Skeletal muscle satellite cell (primary cell): ENCODE results near the gene LHB.

Experiments used
- H3K27me3 ChIP-seq: 2 replicates; pipeline ENCODE4 v1.7.0; 2013; ENCODE audit warnings: low read length; ENCODE audit not compliant: control insufficient read depth, insufficient read depth
- H3K36me3 ChIP-seq: 2 replicates; pipeline ENCODE4 v1.7.0; 2013; ENCODE audit warnings: mild to moderate bottlenecking, control low read depth, low read length; ENCODE audit not compliant: insufficient read depth
- H3K4me1 ChIP-seq: 2 replicates; pipeline ENCODE4 v1.7.0; 2013; ENCODE audit warnings: low read length; ENCODE audit not compliant: control insufficient read depth, insufficient read depth
- H3K4me2 ChIP-seq: 2 replicates; pipeline ENCODE4 v1.7.0; 2013; ENCODE audit warnings: mild to moderate bottlenecking, low read length
- H3K4me3 ChIP-seq: 2 replicates; pipeline ENCODE4 v1.7.0; 2013; ENCODE audit warnings: low read length
- H3K9ac ChIP-seq: 2 replicates; pipeline ENCODE4 v1.7.0; 2013; ENCODE audit warnings: mild to moderate bottlenecking, low read depth, low read length, moderate library complexity
- H3K9me3 ChIP-seq: replicated peaks from 2 replicates; pipeline ENCODE4 v1.7.0; 2013; ENCODE audit warnings: mild to moderate bottlenecking, control low read depth, low read length

Gene LHB

DNA sequence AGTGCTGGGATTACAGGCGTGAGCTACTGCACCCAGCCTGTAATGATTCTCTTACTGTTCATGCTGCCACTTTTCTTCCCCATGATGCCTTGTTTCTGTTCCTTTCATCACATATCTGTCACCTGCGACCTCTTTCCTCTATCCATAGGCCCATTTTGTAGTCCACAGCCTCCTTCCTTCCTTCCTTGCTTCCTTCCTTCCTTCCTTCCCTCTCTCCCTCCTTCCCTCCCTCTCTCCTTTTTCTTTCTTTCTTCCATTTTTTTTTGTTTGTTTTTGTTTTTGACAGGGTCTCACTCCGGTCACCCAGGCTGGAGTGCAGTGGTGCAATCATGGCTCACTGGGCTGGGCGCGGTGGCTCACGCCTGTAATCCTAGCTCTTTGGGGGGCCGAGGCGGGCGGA, 28.0 kb downstream of the LHB start:
- peaks cover 44% of the 10 kb centered on the region for H3K36me3 ChIP-seq
- no peaks in the 10 kb centered on the region for H3K27me3 ChIP-seq
- H3K4me3 ChIP-seq: no peak overlapping the region
- peaks cover 27% of the 10 kb centered on the region for H3K4me1 ChIP-seq
- H3K9me3 ChIP-seq: no peaks in the 10 kb centered on the region
- no peak overlapping the region for H3K9ac ChIP-seq
- no peak overlapping the region for H3K4me2 ChIP-seq

DNA sequence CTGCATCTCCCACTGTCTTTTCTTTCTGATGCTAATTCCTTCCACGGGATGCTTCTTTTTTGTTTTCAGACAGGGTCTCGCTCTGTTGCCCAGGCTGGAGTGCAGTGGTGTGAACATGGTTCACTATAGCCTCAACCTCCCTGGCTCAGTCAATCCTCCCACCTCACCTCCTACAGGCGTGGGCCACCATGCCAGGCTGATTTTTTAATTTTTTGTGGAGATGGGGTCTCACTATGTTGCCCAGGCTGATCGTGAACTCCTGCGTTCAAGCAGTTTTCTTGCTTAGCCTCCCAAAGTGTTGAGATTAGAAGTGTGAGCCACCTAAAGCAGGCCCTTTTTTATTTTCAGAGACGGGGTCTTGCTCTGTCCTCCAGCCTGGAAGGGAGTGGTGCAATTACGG, 28.6 kb downstream of the LHB start:
- no peaks in the 10 kb centered on the region for H3K27me3 ChIP-seq
- H3K4me2 ChIP-seq: no peak overlapping the region
- no peak overlapping the region for H3K4me3 ChIP-seq
- no peak overlapping the region for H3K9ac ChIP-seq
- H3K36me3 ChIP-seq: peaks cover 50% of the 10 kb centered on the region
- H3K9me3 ChIP-seq: no peaks in the 10 kb centered on the region
- peaks cover 27% of the 10 kb centered on the region for H3K4me1 ChIP-seq

DNA sequence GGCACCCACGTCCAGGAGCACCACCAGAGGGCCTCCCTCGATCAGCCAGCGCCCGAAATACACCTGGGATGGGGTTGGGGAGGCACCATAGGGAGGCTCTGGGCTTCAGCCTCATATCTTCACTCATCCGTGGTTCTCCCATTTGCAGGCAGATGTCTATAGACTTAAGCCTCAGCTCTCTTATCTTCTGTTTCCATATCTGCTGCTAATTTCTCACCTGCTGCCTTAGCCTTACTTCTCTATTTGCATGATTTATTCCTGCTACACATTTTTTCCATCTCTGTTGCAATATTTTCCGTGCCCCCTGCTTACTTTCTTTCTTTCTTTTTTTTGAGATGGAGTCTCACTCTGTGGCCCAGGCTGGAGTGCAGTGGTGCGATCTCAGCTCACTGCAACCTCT, 29.6 kb downstream of the LHB start:
- H3K9ac ChIP-seq: no peak overlapping the region
- peaks cover 59% of the 10 kb centered on the region for H3K36me3 ChIP-seq
- H3K4me2 ChIP-seq: no peak overlapping the region
- no peaks in the 10 kb centered on the region for H3K27me3 ChIP-seq
- peaks cover 27% of the 10 kb centered on the region for H3K4me1 ChIP-seq
- H3K4me3 ChIP-seq: no peak overlapping the region
- H3K9me3 ChIP-seq: no peaks in the 10 kb centered on the region

DNA sequence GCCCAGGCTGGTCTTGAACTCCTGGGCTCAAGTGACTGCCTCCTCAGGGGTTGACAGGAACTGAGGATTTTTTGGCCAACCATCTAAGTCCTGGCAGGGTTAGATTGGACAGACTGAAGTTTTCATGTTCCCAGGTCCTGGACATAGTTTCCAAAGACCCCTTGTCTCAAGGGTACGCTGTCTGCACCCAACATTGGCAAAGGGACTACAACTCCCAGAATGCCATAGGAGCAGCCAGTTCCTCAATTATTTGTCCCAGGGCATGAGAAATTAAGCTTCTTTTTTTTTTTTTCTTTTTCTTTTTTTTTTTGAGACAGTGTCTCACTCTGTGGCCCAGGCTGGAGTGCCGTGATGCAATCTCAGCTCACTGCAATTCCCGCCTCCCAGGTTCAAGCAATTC, 30.7 kb downstream of the LHB start:
- Histone ChIP-seq H3K36me3 (peaks cover 69% of the 10 kb centered on the region), H3K9me3 (no peaks in the 10 kb centered on the region), H3K4me3 (no peak overlapping the region), H3K4me1 (peaks cover 18% of the 10 kb centered on the region), H3K4me2 (no peak overlapping the region), H3K9ac (no peak overlapping the region), H3K27me3 (no peaks in the 10 kb centered on the region)

DNA sequence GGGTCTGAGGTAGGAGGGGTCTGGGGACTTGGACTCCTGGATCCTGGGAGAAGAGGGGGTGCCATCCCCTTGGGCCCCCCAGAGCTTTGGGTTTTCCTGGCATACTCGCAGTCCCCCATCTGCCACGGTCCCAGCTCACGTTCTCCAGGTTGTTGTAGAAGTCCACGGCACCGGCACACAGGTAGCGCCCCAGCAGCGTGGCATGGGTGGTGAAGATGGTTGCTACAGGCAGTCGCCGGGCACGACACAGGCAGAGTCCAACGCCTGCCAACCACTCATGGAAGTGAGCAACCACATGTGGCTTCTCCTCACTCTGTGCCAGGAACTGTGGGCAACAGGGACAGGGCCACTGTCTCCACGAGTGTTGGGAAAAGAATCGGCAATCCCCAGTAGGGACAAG, 31.2 kb downstream of the LHB start:
- H3K4me2 ChIP-seq: no peak overlapping the region
- no peak overlapping the region for H3K4me3 ChIP-seq
- no peak overlapping the region for H3K9ac ChIP-seq
- no peaks in the 10 kb centered on the region for H3K9me3 ChIP-seq
- peaks cover 13% of the 10 kb centered on the region for H3K4me1 ChIP-seq
- peaks cover 70% of the 10 kb centered on the region for H3K36me3 ChIP-seq
- H3K27me3 ChIP-seq: no peaks in the 10 kb centered on the region

DNA sequence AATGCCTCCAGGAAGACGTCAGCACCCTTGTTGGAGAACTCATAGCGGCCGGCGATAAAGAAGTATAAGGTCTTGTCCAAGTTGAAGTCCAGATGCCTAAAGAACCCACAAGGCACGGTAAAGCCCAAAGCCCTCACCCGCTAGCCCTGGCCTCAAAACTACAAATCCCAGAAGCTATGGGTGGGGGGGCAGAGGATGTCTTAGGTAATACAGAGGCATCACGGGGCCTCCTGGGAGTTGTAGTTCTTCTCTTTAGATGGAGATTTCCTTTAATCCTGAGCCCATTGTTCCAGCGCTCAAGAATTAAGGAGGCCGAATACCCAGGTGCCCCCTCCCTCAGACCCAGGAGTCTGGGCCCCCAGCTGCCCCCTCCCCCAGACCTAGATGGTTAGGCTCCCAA, 34.6 kb downstream of the LHB start:
- no peaks in the 10 kb centered on the region for H3K9me3 ChIP-seq
- H3K4me2 ChIP-seq: no peak overlapping the region
- no peaks in the 10 kb centered on the region for H3K27me3 ChIP-seq
- peaks cover 9% of the 10 kb centered on the region for H3K4me1 ChIP-seq
- H3K9ac ChIP-seq: no peak overlapping the region
- H3K36me3 ChIP-seq: peaks cover 67% of the 10 kb centered on the region
- no peak overlapping the region for H3K4me3 ChIP-seq

DNA sequence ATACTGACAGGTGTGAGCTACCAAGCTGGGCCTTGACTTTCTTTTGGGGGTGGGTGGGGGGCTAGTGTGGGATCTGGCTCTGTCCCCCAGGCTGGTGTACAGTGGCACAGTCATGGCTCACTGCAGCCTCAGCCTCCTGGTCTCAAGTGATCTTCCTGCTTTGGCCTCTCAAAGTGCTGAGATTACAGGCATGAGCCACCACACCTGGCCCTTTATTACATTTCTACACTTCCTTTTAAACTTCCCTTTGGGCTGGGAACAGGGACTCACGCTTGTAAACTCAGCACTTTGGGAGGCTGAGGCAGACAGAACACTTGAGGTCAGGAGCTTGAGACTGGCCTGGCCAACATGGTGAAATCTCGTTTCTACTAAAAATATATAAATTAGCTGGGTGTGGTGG, 39.8 kb downstream of the LHB start:
- no peak overlapping the region for H3K4me3 ChIP-seq
- no peak overlapping the region for H3K4me2 ChIP-seq
- H3K4me1 ChIP-seq: peaks cover 9% of the 10 kb centered on the region
- no peak overlapping the region for H3K9ac ChIP-seq
- H3K36me3 ChIP-seq: peaks cover 53% of the 10 kb centered on the region
- no peaks in the 10 kb centered on the region for H3K9me3 ChIP-seq
- no peaks in the 10 kb centered on the region for H3K27me3 ChIP-seq

DNA sequence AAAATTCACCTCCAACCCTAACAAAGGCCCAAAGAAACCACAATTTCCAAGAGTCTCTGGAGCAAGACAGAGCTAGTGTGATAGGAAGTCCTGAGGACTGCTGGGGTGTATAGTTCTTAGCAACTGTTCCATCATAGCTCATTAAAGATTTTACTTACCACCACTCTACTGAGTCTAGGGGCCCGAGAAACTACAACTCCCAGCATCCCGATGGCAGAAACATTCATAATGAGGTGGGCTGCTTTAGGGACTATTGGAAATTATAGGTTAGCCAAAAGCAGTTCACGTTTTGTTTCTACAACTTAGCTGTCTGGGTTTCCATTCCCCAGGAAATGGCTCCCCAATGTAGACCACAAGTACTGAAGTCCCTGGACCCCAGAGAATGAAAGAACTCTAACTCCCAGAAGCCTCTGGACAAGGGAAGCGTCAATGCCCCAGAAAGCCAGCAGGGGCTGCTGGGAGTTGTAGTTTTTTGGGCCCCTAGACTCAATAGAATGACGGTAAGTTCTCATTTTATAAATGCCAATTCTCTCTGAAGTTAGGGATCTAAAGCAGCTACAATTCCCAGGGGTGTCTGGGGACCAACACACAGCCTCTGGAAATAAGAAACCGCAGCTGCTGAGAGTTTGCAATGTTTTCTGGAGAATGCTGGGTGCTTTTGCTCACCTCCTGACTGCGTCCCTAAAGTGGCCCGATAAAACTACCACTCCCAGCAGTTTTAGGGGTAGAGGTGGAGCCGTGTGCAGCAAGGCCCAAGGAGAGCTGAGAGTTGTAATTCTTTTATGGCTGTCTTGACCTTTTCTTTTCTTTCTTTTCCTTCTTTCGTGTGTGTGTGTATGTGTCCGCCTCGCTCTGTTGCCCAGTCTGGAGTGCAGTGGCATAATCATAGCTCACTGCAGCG, 40.7 kb downstream of the LHB start:
- no peak overlapping the region for H3K4me3 ChIP-seq
- H3K9ac ChIP-seq: no peak overlapping the region
- H3K36me3 ChIP-seq: peaks cover 46% of the 10 kb centered on the region

DNA sequence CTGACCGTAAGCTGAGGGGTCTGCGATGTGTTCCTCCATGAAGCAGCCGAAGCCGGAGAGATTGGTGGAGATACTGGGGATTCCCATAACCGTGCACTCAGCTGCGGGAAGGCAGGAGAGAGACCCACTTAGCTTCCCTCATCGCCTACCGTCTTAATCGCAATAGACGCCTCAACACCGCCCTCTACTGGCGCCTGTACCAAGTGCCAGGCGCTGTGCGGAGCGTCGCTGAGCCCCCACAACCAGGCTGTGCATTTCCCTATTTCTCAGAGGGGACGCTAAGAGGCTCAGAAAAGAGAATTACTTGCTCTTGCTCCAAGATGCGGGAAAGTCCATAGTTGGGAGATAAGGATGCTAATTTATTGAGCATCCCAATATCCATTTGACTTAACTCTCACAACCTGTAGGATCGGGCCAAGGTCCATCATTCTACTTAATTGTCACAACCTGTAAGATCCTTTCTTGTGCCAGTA, 45.9 kb downstream of the LHB start:
- H3K36me3 ChIP-seq: peaks cover 59% of the 10 kb centered on the region
- H3K9ac ChIP-seq: no peak overlapping the region

More for the DNA sequence above, 40.7 kb downstream of the LHB start:
- Histone ChIP-seq H3K9me3 (no peaks in the 10 kb centered on the region), H3K27me3 (no peaks in the 10 kb centered on the region), H3K4me2 (no peak overlapping the region), H3K4me1 (peaks cover 9% of the 10 kb centered on the region)

DNA sequence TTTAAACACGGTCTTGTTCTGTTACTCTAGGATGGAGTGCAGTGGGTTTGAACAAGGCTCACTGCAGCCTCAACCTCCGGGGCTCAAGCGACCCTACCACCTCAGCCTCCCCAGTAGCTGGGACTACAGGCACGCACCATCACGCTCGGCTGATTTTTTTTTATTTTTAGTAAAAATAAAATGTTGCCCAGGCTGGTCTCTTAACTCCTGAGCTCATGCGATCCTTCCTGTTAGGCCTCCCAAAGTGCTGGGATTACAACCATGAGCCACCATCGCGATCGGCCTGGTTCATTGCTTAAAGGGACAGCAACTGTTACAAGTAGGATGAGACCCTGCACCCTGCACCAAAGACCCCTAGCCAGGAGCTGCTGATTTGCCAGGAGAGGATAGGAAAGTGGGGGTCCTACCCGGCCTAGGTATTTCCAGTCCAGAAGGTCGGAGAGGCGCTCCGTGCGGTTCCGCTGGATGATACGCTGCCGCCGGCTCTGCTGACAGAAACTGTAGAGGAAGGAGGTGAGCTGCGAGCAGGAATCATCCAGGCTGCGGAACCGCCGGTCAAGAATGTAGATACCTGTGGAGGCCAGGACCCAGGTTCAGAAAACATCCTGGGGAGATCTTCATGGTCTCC, 46.6 kb downstream of the LHB start:
- Histone ChIP-seq H3K27me3 (no peaks in the 10 kb centered on the region), H3K36me3 (peaks cover 59% of the 10 kb centered on the region), H3K4me1 (peaks cover 12% of the 10 kb centered on the region), H3K4me3 (no peak overlapping the region), H3K4me2 (no peak overlapping the region), H3K9ac (no peak overlapping the region), H3K9me3 (no peaks in the 10 kb centered on the region)

More for the DNA sequence above, 45.9 kb downstream of the LHB start:
- H3K4me2 ChIP-seq: no peak overlapping the region
- H3K9me3 ChIP-seq: no peaks in the 10 kb centered on the region
- H3K4me1 ChIP-seq: peaks cover 11% of the 10 kb centered on the region
- no peaks in the 10 kb centered on the region for H3K27me3 ChIP-seq
- H3K4me3 ChIP-seq: no peak overlapping the region

DNA sequence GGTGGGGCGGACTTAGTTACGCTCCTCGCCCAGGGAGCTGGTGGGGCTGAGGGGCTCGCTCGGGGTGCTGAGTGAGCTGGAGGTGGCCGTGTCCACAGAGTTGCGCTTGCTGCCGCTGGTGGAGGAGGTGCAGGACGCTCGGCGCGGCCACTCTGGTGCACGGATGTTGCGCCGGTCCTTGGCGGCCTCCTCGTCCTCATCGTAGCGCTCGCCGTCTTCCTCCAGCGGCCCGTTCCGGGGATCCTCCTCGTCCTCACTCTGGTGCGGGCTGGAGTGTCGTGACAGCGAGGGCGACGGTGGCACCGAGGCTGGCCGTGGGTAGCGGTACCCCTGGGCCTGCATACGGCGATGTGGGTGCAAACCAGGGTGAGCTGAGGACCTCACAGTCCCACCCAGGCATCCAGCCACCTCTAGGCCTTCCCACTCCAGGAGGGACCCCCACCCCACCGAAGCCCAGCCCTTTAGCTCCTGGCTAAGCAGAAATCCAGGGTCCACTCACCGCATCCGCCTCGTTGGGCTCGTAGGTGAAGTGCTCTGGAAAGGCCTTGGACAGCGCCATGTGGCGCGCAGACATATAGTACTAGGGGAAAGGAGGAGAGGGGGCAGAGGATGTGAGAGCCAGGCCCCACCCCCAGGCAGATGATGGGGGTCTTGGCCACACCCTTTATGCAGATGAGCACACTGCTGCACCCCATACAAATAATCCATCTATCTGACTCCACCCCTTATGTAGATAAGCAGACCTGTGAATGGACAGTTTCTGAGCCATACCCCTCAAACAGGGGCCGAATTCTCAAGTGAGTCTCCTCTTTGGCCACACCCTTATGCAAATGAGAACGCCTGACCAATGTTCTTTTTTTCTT, 47.4 kb downstream of the LHB start:
- no peaks in the 10 kb centered on the region for H3K9me3 ChIP-seq
- H3K4me2 ChIP-seq: no peak overlapping the region
- no peak overlapping the region for H3K4me3 ChIP-seq
- H3K9ac ChIP-seq: no peak overlapping the region
- H3K27me3 ChIP-seq: no peaks in the 10 kb centered on the region
- peaks cover 57% of the 10 kb centered on the region for H3K36me3 ChIP-seq
- H3K4me1 ChIP-seq: peaks cover 15% of the 10 kb centered on the region
